Astrocyte (in vitro differentiated cells and primary cell): ENCODE measurements around the gene OTOG.

Experiments
- EZH2 ChIP-seq: IDR thresholded peaks from 2 replicates; pipeline ENCODE4 v1.6.1; 2012; ENCODE audit warnings: mild to moderate bottlenecking, low read length, inconsistent platforms; ENCODE audit not compliant: insufficient read depth
- TF ChIP-seq, protein P1 (sequence below): IDR thresholded peaks from 2 replicates; pipeline ENCODE4 v1.5.1; 2011; ENCODE audit warnings: low read depth, mild to moderate bottlenecking, inconsistent platforms, low read length, moderate library complexity; ENCODE audit not compliant: insufficient read depth

- no peak for TF ChIP-seq EZH2
- TF ChIP-seq, protein P1, sequence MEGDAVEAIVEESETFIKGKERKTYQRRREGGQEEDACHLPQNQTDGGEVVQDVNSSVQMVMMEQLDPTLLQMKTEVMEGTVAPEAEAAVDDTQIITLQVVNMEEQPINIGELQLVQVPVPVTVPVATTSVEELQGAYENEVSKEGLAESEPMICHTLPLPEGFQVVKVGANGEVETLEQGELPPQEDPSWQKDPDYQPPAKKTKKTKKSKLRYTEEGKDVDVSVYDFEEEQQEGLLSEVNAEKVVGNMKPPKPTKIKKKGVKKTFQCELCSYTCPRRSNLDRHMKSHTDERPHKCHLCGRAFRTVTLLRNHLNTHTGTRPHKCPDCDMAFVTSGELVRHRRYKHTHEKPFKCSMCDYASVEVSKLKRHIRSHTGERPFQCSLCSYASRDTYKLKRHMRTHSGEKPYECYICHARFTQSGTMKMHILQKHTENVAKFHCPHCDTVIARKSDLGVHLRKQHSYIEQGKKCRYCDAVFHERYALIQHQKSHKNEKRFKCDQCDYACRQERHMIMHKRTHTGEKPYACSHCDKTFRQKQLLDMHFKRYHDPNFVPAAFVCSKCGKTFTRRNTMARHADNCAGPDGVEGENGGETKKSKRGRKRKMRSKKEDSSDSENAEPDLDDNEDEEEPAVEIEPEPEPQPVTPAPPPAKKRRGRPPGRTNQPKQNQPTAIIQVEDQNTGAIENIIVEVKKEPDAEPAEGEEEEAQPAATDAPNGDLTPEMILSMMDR, result no peak
Observed at GRCh38 chr11:17612221-17613188, 65.4 kb downstream of the OTOG start.
